Endothelial cell of umbilical vein (primary cell): ENCODE measurements around the gene MYLIP. TPM values are rescaled to one million over a fixed set of nuclear protein-coding genes. Genes with fewer than 3 reads are reported as not detected.

Source experiments
- BruUV-seq: library from RNA; stranded (reverse); fragments of 400-500 nt; replicated peaks from 2 replicates; lab custom pipeline; 2021; lab: Mats Ljungman, UMichigan
- CTCF ChIA-PET: fragments of 300-600, 350-600 bp; sonication (Branson Sonifier 250); formaldehyde crosslinking; loops from one replicate; lab custom pipeline; 2021; ENCODE audit warnings: antibody characterized with exemption, inconsistent platforms; lab: Charles Lee
- POLR2A ChIA-PET: fragments of 300-600, 350-600 bp; sonication (Branson Sonifier 250); formaldehyde crosslinking; loops from one replicate; lab custom pipeline; 2021; ENCODE audit warnings: antibody characterized with exemption, inconsistent platforms; lab: Charles Lee
- DNase-seq: peaks from one replicate; pipeline ENCODE4 v3.0.0-alpha.2; 2011; ENCODE audit warnings: low read depth, low spot score
- FAIRE-seq: peaks from 2 replicates; lab custom pipeline; 2011; peaks lifted over from hg19 to GRCh38; lab: Jason Lieb, UNC
- H2AFZ ChIP-seq: 2 replicates; pipeline ENCODE4 v1.6.0; 2012; ENCODE audit warnings: low read depth, low read length, control low read depth, inconsistent platforms
- H3K27ac ChIP-seq: 2 replicates; pipeline ENCODE4 v1.5.1; 2011; ENCODE audit warnings: low read depth, mild to moderate bottlenecking, control low read depth, low read length, moderate library complexity; ENCODE audit not compliant: insufficient read depth
- H3K27me3 ChIP-seq, 2 experiments: 2 replicates each; pipeline versions ENCODE4 v1.6.0 to v1.6.1; 2011; ENCODE audit warnings: low read length in 2 of 2, mixed read lengths in 1 of 2; ENCODE audit not compliant: control insufficient read depth in 2 of 2, insufficient read depth in 2 of 2
- H3K36me3 ChIP-seq, 2 experiments: 2 replicates in 1 of 2; 3 replicates in 1 of 2; pipeline ENCODE4 v1.5.1; 2011; ENCODE audit warnings: low read length in 2 of 2, mild to moderate bottlenecking in 1 of 2, moderate library complexity in 1 of 2; ENCODE audit not compliant: control insufficient read depth in 2 of 2, insufficient read depth in 2 of 2; ENCODE audit errors: extremely low read depth in 1 of 2
- H3K4me1 ChIP-seq: 3 replicates; pipeline ENCODE4 v1.5.1; 2011; ENCODE audit warnings: mild to moderate bottlenecking, low read length; ENCODE audit not compliant: control insufficient read depth, insufficient read depth; ENCODE audit errors: extremely low read depth
- H3K4me2 ChIP-seq: 2 replicates; pipeline ENCODE4 v1.6.1; 2011; ENCODE audit warnings: low read length, control low read depth, mixed read lengths; ENCODE audit not compliant: insufficient read depth
- H3K4me3 ChIP-seq, 3 experiments: fragments of 200-600 bp in 1 of 3; sonication (generic), shearing (Covaris generic) in 1 of 3; replicated peaks in 1 of 3; 2 replicates each; pipeline ENCODE4 v1.5.1; 2011 to 2016; ENCODE audit warnings: control low read depth in 3 of 3, low read length in 3 of 3, mild to moderate bottlenecking in 2 of 3, inconsistent platforms in 1 of 3, low read depth in 1 of 3, moderate library complexity in 1 of 3; ENCODE audit not compliant: insufficient read depth in 1 of 3
- H3K79me2 ChIP-seq: 2 replicates; pipeline ENCODE4 v1.6.0; 2012; ENCODE audit warnings: low read length, inconsistent platforms; ENCODE audit not compliant: control insufficient read depth, insufficient read depth
- H3K9ac ChIP-seq: replicated peaks from 2 replicates; pipeline ENCODE3; 2011; ENCODE audit warnings: low read length, control low read depth; ENCODE audit not compliant: insufficient read depth; ENCODE audit errors: extremely low read depth
- H3K9me1 ChIP-seq: replicated peaks from 3 replicates; pipeline ENCODE4 v1.6.0; 2011; ENCODE audit warnings: mild to moderate bottlenecking, low read length; ENCODE audit not compliant: control insufficient read depth, insufficient read depth; ENCODE audit errors: extremely low read depth
- H3K9me3 ChIP-seq: replicated peaks from 2 replicates; pipeline ENCODE4 v1.5.1; 2012; ENCODE audit warnings: low read length, inconsistent platforms; ENCODE audit not compliant: control insufficient read depth, insufficient read depth
- H4K20me1 ChIP-seq: replicated peaks from 2 replicates; pipeline ENCODE3; 2011; ENCODE audit warnings: mild to moderate bottlenecking, low read length; ENCODE audit not compliant: control insufficient read depth, insufficient read depth; ENCODE audit errors: extremely low read depth
- EZH2 ChIP-seq: IDR thresholded peaks from 2 replicates; pipeline ENCODE4 v1.6.1; 2012; ENCODE audit warnings: borderline replicate concordance, low read depth, mild to moderate bottlenecking, moderate library complexity, low read length, inconsistent platforms; ENCODE audit not compliant: severe bottlenecking
- FOS ChIP-seq: IDR thresholded peaks from 2 replicates; pipeline ENCODE4 v1.6.1; 2011; ENCODE audit warnings: mild to moderate bottlenecking, low read length, moderate library complexity, borderline replicate concordance; ENCODE audit not compliant: insufficient read depth
- GATA2 ChIP-seq: IDR thresholded peaks from 2 replicates; pipeline ENCODE4 v1.7.0; 2011; ENCODE audit warnings: low read depth, mild to moderate bottlenecking, moderate library complexity, mixed read lengths, low read length; ENCODE audit not compliant: insufficient read length, insufficient read depth
- JUN ChIP-seq: IDR thresholded peaks from 2 replicates; pipeline ENCODE4 v1.6.1; 2011; ENCODE audit warnings: borderline replicate concordance, low read depth; ENCODE audit not compliant: insufficient read length, insufficient read depth
- POLR2A ChIP-seq: IDR thresholded peaks from 2 replicates; pipeline ENCODE4 v1.6.1; 2012; ENCODE audit warnings: low read depth, mild to moderate bottlenecking, control low read depth, low read length
- dilution Hi-C: fragments of 300-500 bp; cut with MboI; formaldehyde crosslinking; loops from one replicate; pipeline ENCODE4 v1.15.0; 2019; ENCODE audit warnings: low sequenced_read_pairs; ENCODE audit not compliant: extremely low pct_ligation_motif_present
- intact Hi-C: fragments of 100-400 bp; cut with micrococcal nuclease; formaldehyde crosslinking; loops from one replicate; pipeline ENCODE4 v1.10.0; 2022
- polyA plus RNA-seq, 4 experiments: library from polyadenylated mRNA; depleted of rRNA in 3 of 4; stranded (reverse) in 3 of 4; unstranded in 1 of 4; fragments of >200 nt; gene quantifications; 2 replicates each; pipeline versions ENCODE4 v1.2.1 to v1.2.3, GENCODE V29; 2011 to 2012; ENCODE audit warnings: missing spikeins in 1 of 4
- total RNA-seq: library from RNA; stranded (reverse); gene quantifications from 2 replicates; pipeline ENCODE4 v1.2.3, GENCODE V29; 2021
- TF ChIP-seq, protein P1 (sequence below), 2 donors: IDR thresholded peaks; 1 replicate in 1 of 2; 2 replicates in 1 of 2; pipeline ENCODE4 v1.5.1; 2011; ENCODE audit warnings: low read length in 2 of 2, mild to moderate bottlenecking in 2 of 2, moderate library complexity in 2 of 2, control low read depth in 1 of 2, inconsistent platforms in 1 of 2, low read depth in 1 of 2; ENCODE audit not compliant: insufficient read depth in 1 of 2; ENCODE audit errors: extremely low read depth in 1 of 2

The MYLIP gene
- total and polyA plus RNA-seq, 2 donors (not counting 3 experiments of a cell fraction or from before 2014, with no cell fraction given) = 16.9 to 19.2 TPM

- TF ChIP-seq, protein P1, sequence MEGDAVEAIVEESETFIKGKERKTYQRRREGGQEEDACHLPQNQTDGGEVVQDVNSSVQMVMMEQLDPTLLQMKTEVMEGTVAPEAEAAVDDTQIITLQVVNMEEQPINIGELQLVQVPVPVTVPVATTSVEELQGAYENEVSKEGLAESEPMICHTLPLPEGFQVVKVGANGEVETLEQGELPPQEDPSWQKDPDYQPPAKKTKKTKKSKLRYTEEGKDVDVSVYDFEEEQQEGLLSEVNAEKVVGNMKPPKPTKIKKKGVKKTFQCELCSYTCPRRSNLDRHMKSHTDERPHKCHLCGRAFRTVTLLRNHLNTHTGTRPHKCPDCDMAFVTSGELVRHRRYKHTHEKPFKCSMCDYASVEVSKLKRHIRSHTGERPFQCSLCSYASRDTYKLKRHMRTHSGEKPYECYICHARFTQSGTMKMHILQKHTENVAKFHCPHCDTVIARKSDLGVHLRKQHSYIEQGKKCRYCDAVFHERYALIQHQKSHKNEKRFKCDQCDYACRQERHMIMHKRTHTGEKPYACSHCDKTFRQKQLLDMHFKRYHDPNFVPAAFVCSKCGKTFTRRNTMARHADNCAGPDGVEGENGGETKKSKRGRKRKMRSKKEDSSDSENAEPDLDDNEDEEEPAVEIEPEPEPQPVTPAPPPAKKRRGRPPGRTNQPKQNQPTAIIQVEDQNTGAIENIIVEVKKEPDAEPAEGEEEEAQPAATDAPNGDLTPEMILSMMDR (IDR thresholded peaks at IDR 0.05; ENCODE audit: extremely low read depth in 1 of 2, insufficient read depth in 1 of 2, low read depth in 1 of 2, low read length in 2 of 2) = no peak
- no peak for TF ChIP-seq EZH2
- no peak for TF ChIP-seq JUN
- ChIA-PET CTCF (interaction anchor here (1.2 kb wide), 1 partner anchor 10 kb away, joined by 3 read pairs; no protein-coding TSS in a partner anchor), POLR2A (no interaction called here)
- Histone ChIP-seq H3K27ac (no peak overlapping the region), H3K4me2 (no peak overlapping the region), H2AFZ (no peak overlapping the region), H3K79me2 (no peaks in the 10 kb centered on the region), H3K9me3 (no peaks in the 10 kb centered on the region), H3K9ac (no peak overlapping the region), H3K36me3 (no peaks in the 10 kb centered on the region), H3K9me1 (no peaks in the 10 kb centered on the region), H3K4me3 (no peak overlapping the region), H3K27me3 (peaks cover 3 to 5% of the 10 kb centered on the region in 2 experiments), H4K20me1 (no peaks in the 10 kb centered on the region), H3K4me1 (no peaks in the 10 kb centered on the region)
- intact Hi-C loops = no loop called here
- BruUV-seq = no TSS peak
- dilution Hi-C loops = no loop called here
- DNase-seq (no peak), FAIRE-seq (no peak)
Measured at GRCh38 chr6:16082361-16082760, 46.5 kb upstream of the MYLIP start.

GRCh38 chr6:16086965-16087364, 41.9 kb upstream of the MYLIP start:
- CTCF ChIA-PET = interaction anchor here (1.0 to 1.7 kb wide), 3 partner anchors 10 to 395 kb away, joined by 3 to 6 read pairs (median 4); no protein-coding TSS in a partner anchor
- no TSS peak for BruUV-seq

More at GRCh38 chr6:16086965-16087364, 41.9 kb upstream of the MYLIP start:
- Histone ChIP-seq H3K4me1 (peaks cover 2% of the 10 kb centered on the region), H2AFZ (no peak overlapping the region), H3K79me2 (no peaks in the 10 kb centered on the region), H3K27ac (no peak overlapping the region), H3K4me3 (no peak overlapping the region), H3K9ac (no peak overlapping the region), H3K27me3 (peaks cover 0 to 2% of the 10 kb centered on the region in 2 experiments), H4K20me1 (no peaks in the 10 kb centered on the region), H3K36me3 (no peaks in the 10 kb centered on the region), H3K9me3 (no peaks in the 10 kb centered on the region), H3K9me1 (no peaks in the 10 kb centered on the region), H3K4me2 (no peak overlapping the region)
- intact Hi-C loops (no loop called here), dilution Hi-C loops (no loop called here)
- POLR2A ChIA-PET = no interaction called here
- TF ChIP-seq GATA2 (no peak), POLR2A (no peak), FOS (no peak), JUN (no peak)
- FAIRE-seq (no peak), DNase-seq (no peak)
